D341Med (cell line): ENCODE results near the gene NHERF2.

Experiments used
- DNase-seq: peaks from one replicate; pipeline ENCODE4 v3.0.0; 2012; ENCODE audit warnings: low spot score

NHERF2 gene

DNA sequence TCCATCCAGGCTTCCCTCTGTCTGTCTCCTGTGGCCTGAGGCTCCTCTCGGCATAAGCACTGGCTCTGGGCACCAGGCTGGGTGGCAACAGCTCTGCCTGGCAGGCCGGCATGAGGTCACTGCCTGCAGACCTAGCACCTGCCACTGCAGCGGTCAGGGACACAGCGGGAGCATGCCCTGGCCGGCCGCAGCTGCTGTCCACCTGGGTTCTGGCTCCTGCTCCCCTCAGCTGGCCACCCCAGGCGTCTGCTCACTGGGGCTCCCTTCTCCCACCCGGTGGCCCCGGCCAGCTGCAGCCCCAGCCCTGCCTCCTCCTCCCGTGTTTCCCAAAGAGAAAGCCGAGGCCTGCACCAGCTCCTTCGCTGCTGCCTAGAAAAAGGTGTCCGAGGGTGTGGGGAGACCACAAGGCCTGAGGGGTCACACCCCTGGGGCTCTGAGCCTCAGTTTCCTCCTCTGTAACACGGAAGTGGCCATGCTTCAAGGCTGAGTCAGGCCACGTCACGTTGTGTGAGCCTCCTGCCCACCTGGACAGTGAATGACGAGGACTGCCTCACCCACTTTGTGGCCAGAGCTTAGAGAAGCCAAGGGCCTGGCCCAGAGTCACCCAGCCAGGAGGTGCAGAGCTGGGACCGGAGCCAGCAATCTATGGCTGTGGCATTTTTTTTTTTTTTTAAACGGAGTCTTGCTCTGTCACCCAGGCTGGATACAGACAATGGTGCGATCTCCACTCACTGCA is 14.3 kb downstream of the NHERF2 start:
- no peak for DNase-seq

DNA sequence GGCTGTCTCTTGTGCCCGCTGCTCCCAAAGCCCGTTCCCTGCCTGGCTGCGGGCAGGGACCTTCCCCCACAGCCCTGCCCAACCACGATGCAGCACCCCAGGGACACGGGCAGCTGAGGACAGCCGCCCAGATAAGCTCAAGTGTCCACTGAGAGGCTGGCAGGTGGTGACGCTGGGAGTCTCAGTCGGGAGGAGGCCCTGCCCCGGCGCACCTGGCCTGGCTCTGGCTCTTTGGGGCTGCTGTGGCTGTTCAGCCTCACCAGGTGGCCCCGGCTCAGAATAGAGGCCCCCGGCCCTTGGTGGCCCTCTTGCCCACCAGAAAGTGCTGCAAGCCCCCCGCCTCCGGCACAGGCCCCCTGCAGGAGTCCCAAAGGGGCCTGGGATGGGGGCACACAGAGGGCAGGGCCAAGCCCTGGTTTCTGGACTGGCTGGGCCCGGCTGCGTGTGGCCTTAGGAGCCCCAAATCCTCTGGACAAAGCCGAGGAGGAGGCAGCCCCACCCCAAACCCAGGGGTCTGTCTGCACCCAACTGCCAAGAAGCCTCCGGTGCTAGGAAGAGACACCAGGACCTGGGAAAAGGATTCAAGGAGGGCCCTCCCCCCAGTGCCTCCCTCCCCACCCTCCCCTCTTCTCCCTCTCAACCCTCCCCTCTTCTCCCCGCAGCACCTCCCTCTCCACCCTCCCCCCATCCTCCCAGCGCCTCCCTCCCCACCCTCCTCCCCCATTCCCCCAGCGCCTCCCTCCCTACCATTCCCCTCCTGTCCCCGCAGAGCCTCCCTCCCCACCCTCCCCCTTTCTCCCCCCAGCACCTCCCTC is 15.7 kb downstream of the NHERF2 start:
- no peak for DNase-seq

DNA sequence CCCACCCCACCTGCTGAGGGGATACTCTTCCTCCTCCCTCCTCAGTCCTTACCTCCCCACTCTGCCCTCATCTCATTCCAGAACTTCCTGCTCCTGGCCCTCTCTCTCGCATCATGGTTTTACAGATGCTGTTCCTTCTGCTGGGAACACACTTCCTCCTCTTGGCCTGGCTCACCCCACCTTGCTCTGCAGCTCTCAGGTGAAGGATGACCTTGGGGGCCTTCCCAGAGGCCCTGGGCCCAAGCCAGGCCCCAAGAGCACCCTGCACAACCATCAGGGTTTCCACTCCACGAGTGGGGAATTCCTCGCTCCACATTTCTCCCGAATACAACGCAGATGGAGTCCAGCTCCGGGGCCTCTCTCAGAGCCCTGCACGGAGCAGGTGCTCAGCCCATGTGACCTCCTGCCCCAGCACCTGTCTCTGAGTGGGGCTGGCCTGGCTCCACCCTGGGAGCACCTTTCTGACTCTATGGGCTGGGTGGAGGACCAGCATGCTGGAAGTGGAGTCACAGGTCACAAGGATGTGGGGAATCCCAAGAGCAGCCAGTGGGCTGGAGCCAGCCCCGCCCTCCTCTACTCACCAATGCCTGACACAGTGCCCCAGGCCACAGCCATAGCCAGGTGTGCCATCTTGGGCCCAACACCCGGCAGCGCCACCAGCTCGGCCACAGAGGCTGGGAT is 16.4 kb downstream of the NHERF2 start:
- DNase-seq = no peak

DNA sequence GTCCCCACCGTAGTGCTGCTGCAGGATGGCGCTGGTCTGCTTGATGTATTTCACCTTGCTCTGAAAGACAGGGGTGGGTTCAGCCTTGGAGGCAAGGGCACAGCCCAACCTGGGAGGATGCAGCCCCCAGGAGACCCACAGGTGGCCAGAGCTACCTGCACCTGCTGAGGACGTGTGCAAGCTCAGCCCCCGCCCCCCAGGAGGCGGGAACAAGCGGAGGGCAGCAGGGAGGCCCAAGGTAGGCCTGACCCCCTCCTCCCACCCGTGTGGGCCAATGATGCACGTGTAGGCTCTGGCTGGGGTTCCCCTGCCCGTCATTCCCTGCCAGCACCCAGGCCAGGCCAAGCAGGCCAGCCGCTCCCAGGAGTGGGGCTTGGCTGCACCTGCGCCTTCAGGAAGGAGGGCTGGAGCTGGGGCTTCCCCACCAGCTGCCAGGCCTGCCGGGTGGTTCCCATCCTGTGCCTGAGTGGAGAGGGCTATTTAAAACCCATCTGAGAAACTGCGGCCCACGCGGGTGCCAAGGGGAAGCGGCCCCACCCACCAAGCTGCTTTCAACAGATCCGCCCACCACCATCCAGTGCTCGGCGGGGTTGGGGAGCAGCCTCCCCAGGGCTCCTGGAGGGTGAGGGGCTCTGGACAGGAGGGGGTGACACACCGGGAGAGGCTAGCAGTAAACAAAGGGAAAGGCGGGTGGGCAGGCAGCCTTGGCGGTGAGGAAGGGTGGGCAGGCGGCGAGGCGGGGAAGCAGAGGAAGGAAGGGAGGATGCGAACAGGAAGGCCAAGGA is 17.2 kb downstream of the NHERF2 start:
- no peak for DNase-seq

DNA sequence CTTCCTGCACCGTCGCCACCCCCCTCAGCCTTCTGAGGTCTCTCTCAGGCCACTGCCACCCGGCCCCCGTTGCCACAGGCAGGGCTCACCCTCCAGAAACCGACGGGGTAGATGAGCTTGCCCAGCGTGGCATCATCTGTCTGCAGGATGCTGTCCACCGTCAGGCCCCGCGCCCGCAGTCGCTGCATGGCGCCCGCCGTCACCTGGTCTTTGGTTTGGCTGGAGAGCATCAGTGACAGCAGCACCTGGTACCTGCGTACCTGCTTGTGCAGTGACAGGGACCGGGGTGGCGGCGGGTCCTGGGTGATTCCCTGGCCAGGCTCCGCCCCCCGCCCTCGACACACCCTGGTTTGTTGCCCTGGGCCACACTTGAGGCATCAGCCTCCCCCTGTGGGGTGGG is 17.8 kb downstream of the NHERF2 start:
- no peak for DNase-seq

DNA sequence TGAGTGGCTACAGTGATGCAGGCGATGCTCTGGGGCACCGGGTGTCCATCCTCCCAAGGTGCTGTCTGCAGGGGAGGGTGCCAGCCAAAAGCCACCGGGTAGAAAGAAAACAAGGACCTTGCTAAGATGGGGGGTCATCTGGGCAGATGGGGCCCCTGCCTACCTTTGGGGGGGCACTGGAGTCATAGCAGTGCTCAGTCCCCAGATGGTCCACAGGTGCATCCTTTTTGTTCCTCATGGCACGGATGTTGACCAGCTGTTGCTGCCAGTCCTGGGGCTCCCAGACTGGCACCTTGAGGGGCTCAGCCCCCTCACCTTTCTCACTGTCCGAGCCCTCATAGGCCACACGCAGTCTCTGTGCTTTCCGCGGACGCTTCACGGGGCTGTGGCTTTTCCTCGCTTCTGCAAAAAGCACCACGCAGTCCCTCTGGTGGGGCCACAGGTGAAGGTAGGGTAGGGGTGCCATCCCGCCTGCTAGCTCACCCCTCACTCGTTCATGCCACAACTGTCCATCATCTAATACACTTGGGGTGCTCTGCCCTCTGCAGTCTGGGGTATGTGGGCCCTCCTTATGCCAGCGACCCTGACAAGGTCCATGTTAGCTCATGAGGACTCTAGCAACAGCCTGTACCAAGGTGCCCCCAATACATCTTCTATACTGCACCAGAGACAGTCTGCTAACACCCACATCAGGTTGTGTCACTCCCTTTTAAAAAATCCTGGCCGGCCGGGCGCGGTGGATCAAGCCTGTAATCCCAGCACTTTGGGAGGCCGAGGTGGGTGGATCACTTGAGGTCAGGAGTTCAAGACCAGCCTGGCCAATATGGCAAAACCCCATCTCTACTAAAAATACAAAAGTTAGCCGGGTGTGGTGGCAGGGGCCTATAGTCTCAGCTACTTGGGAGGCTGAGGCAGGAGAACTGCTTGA is 19.5 kb downstream of the NHERF2 start:
- no peak for DNase-seq

DNA sequence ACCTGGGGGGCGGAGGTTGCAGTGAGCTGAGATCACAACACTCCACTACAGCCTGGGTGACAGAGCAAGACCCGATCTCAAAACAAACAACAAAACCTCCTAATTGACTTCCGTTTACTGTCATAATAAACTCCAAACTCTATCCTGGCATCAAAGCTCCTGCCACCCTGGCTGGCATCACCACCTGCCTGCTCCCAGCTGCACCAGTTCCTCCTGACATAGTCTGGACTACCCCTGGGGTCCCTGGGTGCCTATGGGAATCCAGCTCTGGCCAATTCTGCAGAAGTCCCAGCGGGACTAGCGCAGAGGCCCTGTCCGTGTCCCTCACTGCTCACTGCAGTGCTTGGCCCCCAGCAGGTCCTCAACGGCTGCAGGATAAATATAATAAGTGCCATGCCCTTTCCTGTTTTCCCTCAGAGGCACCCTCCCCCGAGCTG is 20.2 kb downstream of the NHERF2 start:
- DNase-seq = no peak

DNA sequence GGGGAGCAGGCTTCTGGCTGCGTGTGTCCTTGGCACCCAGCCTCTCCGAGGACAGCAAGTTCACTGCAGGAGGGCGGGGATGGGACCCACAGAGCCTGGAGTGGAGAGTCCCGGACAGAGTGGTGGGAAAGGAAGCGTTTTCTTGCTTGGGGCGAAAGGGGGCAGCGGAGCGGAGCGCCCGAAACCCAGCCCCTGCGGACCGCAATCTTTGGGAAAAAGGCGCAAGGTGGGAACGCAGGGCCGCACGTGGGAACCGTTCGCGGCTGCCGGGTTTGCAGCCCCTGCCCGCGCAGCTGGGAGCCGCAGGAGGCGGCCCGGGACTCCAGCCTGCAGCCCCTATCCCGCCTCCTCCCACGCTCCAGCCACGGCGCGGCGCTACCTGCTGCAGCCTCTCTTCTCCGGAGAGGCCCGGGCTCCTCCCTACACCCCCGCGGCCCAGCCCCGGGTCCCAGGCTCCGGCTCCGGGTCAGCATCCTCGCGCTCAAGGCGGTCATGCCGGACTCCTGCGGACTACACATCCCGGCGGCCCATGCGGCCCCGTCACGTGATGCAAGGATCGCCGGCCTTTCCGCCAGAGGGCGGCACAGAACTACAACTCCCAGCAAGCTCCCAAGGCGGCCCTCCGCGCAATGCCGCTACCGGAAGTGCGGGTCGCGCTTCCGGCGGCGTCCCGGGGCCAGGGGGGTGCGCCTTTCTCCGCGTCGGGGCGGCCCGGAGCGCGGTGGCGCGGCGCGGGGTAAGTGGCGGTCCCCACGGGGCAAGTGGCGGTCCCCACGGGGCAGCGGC is 20.8 kb downstream of the NHERF2 start, which contains the start of the genes NTHL1 and TSC2:
Gene NTHL1 (minus strand): TSS at position 505 of the 786 bp plus-strand sequence. CDS start 11 bp downstream, at position 494.
Gene TSC2 (plus strand): TSS at position 656 of the 786 bp plus-strand sequence. CDS start 631 bp downstream, outside the sequence.
- peak; percentile 97 for DNase-seq

DNA sequence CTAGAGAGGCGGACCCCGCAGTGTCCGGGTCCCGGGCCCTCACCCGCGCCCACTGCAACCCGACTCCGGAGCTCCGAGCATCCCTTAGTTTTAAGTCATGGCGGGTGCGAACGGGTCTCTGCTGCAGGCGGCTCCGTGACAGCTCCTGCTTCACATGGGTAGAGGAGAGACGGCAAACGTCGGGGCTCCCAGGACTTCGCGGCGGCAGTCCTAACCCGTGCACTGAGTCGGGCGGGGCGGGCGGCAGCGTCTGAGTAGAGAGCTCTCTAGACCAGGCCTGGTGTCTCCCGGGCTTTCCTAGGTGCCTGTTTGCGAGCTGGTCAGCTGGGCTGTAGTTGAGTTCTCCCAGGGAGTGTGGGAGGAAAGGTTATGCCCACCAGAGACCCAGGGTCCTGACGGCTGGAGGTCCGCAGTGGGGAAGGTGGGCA is 21.4 kb downstream of the NHERF2 start:
- DNase-seq = no peak

DNA sequence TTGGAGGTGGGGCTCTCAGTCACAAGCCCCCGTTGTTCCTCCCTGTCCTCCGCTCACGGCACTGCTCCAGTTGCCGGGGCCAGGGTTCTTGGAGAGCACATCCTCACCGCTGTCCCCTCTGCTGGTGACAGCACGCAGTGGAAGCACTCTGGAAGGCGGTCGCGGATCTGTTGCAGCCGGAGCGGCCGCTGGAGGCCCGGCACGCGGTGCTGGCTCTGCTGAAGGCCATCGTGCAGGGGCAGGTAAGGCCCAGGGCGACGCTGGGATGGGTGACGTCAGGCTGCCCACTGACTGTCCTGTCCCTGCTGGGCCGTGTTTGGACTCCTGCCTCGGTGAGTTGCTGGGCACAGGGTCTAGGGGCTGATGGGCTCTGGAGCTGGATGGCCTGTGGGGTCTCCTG is 26.5 kb downstream of the NHERF2 start:
- DNase-seq = no peak

DNA sequence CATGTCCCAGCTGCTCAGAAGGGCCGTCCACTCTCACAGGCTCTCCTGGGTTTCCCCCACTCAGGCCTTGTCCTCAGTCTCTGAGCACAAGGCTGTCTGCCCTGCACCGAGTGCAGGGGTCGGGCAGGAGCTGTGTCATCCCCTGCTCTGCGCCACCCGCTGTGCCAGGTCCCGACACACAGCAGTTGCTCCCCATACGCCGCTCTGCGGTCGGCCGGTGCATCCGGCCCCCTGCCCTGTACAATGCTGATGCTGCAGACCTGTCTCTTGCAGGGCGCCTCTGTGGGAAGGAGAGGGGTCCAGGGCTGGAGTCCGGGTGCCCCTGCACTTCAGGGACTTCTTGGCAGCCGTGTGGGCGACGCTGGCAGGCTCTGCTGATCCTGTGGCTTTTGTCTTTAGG is 27.2 kb downstream of the NHERF2 start:
- DNase-seq = no peak

DNA sequence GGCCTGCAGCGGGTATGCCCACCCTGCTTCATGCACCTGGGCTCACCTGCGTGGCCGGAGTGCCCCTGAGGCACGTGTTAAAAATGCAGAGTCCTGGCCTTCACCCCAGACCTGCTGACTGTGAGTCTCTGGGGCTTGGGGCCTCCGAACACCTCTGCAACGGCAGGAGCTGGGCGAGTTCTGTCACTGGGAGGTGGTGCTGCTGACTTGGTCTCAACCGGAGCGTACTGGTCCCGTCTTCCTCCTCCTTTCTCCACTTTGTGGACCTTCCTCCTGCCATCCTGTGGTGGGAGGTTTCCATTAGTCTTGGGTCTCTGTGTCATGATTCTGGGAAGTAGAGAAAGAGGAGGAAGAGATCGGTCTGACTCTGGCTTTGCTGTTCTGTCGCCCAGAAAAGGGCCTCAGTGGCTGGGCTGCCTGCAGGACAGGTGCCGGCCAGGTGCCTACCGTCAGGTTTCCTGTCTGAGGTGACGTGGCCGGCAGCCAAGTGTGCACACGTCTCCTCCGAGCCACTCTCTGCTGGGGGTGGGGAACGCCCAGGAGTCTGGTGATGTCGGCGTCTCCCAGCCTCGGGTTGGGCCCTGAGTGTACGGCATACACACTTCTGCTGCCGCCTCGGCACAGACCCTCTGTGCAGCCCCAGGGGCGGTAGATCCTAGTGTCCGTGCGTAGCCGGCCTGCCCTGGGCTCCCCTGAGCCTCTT is 28.0 kb downstream of the NHERF2 start:
- DNase-seq = no peak

DNA sequence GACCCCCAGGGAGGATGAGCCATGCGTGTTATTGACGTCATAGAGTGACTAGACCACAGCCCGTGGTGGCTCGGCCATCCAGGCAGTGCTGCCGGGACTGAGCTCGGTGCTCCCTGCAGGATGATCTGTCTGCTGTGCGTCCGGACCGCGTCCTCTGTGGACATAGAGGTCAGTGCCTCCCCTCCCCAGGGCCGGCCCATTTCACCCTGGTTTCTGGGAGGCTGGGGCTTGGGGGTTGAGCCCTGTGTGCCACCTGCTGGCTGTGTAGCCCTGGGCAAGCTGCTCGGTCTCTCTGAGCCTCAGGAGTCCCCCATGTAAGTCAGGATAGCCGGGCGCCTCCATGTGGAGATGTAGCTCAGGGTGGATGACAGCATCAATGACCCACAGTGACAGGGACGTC is 29.4 kb downstream of the NHERF2 start:
- no peak for DNase-seq

DNA sequence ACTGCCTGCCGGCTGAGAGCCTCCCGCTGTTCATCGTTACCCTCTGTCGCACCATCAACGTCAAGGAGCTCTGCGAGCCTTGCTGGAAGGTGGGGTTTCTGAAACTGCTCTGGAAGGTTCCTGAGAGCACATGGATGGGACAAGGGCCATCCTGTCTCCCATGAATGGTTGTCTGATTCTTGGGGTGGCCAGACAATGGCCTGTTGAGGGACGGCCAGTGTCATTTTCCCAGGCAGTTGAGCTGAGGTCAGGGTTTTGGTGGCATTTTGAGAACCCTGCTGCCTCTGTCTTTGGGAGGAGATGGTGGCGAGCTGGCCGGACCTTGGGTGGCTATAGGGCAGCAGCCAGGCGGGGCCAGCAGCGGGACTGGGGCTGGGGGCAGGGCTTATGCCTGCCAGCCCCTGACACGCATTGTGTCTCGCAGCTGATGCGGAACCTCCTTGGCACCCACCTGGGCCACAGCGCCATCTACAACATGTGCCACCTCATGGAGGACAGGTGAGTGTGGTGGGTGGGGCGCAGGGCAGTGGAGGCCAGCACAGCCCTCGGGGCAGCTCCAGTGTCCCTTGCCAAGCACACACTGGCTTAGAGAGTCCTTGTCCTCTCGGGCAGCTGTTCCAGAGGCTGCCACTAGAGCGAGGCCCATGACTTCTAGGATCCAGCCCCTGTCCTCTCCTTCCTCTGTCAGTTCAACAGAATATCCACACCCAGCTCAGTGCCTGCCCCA is 30.1 kb downstream of the NHERF2 start:
- DNase-seq = peak; percentile 62

DNA sequence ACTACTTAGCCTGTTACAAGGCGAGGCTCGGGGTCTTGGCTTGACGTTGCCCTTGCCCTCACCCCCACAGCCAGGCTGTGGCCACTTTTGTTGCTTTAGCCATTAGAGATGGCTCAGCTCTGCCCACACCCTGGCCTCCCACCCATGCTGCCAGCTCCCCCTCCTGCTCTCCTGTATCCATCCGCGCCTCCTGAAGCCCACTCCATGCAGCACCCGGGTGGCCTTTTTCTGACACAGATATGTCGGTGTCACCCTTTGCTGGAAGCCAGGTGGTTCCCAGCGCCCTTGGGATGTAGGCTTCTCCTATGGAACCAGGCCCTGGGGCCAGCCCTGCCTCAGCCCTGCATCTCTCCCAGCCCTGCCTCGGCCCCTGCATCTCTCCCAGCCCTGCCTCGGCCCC is 30.7 kb downstream of the NHERF2 start:
- DNase-seq = no peak

DNA sequence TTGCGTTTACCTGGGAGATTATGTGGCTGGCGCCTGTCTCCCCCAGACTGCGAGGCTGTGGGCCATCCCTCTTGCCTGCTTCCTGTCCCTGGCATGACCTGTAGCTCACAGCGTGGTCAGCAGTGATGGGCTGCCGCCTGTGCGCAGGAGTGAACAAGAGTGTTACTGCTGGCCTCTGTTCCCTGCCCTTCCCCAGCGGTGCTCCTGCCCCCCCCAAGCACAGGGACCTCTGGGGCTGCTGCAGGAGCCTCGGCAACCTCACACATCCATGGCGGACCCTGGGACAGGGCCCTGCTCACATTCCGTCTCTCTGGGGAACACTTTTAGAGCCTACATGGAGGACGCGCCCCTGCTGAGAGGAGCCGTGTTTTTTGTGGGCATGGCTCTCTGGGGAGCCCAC is 31.7 kb downstream of the NHERF2 start:
- DNase-seq = no peak

DNA sequence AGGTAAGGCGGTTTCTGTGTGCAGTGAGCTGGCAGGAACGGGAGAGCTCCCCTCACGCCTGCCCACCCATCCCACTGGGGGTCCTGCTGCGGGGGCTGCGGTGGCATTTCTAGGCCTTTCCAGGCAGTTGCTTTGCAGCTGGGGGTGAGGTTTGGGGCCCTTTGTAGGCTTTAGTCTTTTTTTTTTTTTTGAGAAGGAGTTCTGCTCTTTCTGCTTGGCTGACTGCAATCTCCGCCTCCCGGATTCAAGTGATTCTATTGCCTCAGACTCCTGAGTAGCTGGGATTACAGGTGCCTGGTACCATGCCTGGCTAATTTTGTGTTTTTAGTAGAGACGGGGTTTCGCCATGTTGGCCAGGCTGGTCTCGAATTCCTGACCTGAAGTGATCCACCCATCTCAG is 32.2 kb downstream of the NHERF2 start:
- DNase-seq = no peak

DNA sequence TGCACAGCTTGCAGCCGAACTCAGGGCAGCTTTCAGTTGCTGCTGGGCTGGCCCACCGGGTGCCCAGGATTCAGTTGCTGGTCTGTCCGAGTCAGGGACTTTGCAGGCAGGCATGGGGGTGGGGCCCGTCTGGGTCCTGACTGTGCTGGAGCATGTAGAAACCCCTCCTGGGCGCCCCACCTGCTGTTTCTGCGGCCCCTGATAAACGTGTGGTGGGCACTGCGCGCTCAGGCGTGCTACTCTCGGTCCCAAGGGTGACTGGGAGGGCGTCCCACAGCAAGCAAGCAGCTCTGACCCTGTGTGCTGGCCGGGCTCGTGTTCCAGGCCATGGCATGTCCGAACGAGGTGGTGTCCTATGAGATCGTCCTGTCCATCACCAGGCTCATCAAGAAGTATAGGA is 33.6 kb downstream of the NHERF2 start:
- no peak for DNase-seq

DNA sequence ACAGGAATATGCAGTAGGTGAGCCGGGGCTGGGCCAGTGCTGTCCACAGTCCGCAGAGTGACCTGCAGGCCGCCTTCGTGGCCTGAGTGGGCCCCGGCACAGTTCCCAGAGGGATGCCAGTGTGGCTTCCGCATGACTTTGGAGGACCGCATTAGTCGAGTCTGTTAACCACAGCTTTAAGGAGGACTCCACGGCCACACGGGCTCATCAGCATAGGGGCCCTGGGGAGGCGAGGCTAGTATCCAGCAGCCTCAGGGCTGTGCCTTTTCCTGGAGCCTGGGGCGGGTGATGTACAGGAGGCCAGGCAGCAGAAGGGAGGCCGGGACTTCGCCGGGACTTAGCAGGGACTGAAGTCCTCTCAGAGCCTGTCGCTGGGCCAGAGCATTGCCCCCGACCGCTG is 34.3 kb downstream of the NHERF2 start:
- no peak for DNase-seq
